ENCODE results near the gene RAB13.

- TF ChIP-seq, protein P1, sequence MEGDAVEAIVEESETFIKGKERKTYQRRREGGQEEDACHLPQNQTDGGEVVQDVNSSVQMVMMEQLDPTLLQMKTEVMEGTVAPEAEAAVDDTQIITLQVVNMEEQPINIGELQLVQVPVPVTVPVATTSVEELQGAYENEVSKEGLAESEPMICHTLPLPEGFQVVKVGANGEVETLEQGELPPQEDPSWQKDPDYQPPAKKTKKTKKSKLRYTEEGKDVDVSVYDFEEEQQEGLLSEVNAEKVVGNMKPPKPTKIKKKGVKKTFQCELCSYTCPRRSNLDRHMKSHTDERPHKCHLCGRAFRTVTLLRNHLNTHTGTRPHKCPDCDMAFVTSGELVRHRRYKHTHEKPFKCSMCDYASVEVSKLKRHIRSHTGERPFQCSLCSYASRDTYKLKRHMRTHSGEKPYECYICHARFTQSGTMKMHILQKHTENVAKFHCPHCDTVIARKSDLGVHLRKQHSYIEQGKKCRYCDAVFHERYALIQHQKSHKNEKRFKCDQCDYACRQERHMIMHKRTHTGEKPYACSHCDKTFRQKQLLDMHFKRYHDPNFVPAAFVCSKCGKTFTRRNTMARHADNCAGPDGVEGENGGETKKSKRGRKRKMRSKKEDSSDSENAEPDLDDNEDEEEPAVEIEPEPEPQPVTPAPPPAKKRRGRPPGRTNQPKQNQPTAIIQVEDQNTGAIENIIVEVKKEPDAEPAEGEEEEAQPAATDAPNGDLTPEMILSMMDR (IDR thresholded peaks at IDR 0.05), result no peak
- TF ChIP-seq POLR2A (IDR thresholded peaks at IDR 0.05), result no peak
Measured at GRCh38 chr1:153995202-153995601, 9.1 kb upstream of the RAB13 start.
